Measurements from ENCODE around the gene IL12RB2.

The IL12RB2 gene

DNA sequence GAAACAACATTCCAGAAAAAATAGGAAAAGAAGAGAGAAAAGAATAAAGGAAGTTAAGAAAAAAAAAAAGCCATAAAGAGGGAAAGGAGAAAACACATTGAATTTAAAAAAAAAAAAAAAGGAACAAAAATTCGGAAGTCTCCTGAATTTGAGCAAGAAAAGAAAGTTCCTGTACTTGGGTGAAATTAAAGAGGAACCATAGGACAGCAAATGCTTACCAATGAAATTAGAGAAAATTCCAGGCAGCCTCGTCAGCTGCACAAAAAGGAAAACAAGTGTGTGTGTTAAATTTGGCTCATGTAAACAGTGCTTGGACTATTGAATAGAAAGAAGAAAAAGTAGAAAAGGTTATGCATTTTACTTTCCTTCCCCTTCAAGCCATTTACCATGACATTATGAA lies 4.9 kb downstream of the IL12RB2 start:
- no peak for DNase-seq (ENCODE audit: low read depth)

DNA sequence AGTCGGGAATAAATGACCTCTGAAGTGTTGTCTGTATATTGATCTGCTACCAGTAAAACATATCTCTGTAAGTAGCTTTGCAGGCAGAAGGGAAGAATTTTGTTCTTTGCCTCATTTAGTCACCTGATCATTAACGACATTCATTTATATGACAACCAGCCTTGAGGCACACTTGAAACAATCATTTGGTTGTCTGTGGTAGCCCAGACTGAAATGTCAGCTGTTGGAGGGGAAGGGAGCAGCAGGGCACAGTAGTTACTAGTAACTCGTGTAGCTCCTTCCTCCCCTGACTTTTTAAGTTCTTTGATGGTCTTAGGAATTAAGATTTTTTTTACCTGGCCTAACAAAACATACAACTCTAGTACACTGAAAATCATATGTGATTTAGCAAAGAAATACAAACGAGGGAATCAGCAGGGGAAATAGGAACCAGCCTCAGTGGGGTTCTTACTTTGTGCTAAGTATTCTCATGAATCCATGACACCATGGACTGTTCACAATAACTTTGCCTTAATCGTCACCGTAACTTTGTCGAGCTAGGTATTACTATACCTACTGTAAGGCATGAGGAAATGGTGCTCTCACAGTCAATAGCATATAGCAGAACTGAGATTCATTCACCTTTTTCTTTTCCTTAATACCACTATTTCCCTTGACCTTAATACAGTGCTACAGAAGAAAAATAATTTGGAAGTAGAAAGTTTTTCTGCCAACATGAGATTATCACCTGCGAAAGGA lies 6.4 kb downstream of the IL12RB2 start:
- DNase-seq (ENCODE audit: low read depth) = no peak

DNA sequence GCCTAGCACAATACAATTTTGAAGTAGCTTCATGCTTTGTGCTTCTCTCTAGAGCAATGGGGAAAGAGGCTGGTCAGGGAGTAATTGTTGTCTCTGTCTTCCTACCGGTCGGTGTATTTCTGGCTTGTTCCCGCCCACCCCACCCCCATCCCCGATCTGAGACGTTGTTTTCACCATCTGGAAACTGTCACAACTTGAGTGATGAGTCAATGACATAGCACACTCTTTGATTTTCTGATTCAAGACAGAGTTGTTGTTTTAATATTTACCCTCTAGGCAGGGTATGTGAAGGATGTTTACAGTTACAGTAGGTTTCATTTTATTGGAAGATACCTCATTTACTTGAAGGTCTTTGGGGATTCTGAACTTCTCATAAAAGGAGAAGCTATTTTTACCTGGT lies 7.0 kb downstream of the IL12RB2 start:
- DNase-seq (ENCODE audit: low read depth) = no peak

DNA sequence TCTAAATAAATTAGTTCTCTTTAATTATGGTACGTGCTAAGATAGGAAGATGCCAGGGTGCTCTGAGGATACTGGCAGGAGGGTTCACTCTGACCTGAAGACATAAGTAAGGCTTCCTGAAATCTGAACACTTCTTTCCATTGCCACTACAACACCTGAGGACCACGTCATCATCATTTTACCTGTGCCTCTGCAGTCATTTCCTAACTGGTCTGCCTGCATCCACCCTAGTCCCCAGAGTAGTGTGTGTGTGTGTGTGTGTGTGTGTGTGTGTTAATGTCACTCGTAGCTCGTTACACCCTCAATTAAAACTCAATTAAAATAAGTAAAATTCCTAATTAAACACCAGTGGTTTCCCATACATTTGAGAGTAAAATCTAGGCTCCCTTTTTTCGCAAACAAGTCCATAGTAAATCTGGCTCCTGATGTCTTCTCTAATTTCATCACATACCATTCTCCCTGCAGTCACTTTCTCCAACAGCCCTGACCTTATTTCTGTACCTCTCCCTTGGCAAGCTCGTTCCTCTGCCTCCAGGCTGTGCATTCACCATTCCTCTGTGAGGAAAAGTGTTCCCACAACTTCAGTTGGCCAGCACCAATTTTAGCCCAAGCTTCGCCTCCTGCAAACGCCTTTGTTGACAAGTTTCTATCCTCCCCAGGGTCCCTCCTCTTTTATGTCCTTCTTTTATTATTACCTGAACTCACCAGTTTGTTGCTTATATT lies 8.7 kb downstream of the IL12RB2 start:
- DNase-seq (ENCODE audit: low read depth) = no peak

DNA sequence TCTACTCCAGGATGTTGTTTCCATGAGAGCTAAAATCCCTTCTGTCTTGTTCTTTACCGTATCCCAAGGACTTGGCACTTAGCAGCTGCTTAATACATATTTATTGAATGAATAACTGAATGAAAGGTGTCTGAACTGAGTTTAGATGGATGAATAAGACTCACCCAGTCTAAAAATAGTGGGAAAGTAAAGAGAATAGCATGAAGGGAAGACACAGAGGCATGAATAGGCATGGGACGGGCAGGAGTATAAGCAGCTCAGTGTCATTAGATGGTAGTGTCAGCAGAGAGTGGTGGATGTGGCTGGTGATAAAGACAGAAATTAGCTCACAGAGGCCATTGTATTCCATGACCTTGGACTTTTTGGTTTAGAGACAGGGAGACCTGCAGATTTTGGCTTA lies 9.2 kb downstream of the IL12RB2 start:
- DNase-seq (ENCODE audit: low read depth) = no peak

DNA sequence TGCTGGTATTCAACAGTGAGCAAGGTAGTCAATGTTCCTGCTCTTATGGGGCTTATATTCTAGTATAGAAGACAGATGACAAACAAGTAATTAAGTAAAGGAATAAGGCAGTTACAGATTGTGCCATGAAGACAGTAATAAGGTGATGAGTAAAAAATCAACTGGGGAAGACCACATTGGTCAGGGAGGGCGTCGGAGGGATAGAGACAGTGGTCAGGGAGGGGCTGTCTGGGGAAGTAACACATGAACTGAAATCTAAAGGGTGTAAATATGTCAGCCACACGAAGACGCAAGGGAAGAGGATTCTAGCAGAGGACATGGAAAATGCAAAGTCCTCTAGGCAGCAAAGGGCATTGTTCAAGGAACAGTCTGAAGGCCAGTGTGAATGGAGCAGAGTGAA lies 10.1 kb downstream of the IL12RB2 start:
- DNase-seq (ENCODE audit: low read depth) = no peak

DNA sequence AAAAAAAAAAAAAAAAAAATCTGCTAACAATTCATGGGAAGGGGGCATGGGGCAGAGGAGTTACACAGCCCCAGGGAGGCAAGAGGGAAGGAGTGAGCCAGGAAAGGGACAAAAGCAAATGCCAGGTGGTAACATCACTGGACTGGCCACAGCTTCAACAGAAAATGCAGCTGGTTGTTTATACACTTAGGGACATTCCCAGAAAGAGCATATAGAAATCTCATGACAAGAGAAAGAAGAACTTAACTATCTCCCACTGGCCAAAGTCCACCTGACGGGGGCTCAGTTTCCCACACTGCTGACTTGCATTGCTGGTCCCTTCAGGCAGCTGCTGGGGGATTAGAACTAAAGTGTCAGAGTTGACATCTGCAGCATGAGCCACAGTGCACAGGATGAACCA lies 14.8 kb downstream of the IL12RB2 start:
- no peak for DNase-seq (ENCODE audit: low read depth)

DNA sequence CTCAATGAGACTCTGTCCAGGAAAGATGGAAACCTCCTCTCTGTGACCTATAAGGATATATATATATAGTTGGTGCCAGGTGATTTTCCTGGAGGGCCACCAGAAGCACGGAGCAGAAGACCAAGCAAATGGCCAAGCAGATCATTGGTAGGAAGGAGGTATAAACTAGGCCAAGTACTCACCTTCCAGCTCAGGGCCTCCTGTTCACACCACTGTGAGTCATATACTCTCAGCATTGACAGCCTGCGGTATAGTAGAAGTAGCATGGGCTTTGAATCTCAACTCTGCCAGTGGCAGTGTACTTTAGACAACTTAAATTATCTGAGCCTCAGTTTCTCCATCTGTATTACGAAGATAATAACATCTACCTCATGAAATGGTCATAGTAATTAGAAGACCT lies 15.4 kb downstream of the IL12RB2 start:
- DNase-seq (ENCODE audit: low read depth) = no peak

DNA sequence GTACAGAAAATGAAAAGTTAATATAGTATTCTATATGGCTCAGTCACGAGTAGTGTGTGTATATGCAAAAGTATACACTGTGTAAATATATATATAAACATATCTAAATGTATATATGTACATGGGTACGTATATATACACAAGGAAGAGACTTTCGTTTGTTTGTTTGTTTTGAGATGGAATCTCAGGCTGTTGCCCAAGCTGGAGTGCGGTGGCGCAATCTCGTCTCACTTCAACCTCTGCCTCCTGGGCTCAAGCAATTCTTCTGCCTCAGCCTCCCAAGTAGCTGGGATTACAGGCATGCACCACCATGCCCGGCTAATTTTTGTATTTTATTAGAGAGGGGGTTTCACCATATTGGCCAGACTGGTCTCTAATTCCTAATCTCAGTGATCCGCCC lies 16.4 kb downstream of the IL12RB2 start:
- DNase-seq (ENCODE audit: low read depth) = no peak

DNA sequence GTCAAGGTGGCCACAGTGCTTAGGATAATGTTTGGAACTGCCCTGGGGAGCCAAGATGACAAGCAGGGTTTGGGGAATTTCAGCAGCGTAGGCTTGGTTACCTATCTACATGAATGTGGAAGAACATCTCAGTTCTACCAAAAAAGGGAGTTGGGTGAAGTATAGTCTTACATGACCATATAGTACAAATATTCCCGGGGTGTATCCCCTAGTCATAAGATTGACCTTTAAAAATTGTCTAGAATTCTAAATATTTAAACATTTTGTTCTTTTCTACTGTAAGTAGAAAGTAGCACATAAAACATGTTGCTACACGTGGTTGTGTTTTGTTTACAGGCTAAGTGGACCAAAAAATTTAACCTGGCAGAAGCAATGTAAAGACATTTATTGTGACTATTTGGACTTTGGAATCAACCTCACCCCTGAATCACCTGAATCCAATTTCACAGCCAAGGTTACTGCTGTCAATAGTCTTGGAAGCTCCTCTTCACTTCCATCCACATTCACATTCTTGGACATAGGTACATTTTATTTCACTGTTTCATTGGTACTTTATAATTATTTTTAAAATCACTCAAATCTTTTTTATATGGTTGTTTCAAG lies 20.3 kb downstream of the IL12RB2 start:
- DNase-seq (ENCODE audit: low read depth) = no peak

DNA sequence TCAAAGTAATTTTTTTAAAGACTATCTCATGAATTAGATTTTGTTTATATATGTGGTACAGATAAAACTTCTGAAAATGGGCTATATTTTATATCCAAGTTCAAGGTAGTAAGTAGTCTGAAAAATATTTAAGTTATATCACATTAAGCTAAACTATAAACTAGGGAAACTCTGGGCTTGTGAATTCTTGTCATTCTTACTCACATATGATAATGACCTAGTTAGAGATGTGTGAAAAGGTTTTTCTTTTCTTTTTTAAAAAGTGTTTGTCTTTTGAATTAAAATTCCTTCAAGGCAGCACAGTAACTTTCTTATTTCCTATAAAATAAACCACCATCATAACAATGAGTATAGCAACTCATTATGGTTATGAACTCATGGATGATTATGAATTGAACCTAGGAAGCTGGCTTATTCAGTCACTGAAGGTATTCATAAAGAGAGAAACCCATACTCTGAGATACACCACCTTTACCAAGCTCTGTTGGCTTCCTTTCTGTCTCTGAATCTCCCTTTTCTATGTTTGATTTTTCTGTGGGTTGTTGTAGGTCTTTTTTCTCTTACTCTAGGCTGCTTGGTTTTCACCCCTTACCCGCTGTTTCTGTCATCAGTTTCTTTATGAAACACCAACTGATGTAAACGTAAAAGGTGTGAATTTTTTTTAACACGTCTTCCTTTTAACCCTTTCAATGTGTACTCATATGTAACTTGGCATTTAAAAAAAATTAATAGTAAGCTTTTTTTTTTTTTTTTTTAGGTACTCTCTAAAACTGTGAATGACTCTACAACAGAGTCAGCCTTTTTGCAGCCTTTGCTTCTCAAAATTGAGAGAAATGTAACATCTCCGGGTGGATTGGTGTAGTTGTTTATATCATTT lies 25.2 kb downstream of the IL12RB2 start:
- no peak for DNase-seq (ENCODE audit: low read depth)

DNA sequence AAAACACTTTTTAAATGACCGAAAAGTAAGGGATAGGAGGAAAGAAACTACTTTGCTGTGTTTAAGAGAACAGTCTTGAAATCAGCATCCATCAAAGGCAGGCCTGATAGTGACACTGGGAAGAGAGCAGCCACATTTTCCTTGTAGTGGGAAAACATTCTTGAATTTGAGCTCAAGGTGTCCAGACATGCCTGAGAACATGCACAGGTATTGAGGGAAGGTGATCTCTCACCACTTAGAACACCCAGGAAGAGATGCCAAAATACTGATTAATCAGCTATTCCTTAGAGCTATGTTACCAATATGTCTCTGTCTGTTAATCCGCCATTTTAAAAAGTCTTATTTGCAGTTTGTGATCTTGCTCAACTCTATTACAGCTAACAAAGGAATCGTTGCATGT lies 25.9 kb downstream of the IL12RB2 start:
- no peak for DNase-seq (ENCODE audit: low read depth)

DNA sequence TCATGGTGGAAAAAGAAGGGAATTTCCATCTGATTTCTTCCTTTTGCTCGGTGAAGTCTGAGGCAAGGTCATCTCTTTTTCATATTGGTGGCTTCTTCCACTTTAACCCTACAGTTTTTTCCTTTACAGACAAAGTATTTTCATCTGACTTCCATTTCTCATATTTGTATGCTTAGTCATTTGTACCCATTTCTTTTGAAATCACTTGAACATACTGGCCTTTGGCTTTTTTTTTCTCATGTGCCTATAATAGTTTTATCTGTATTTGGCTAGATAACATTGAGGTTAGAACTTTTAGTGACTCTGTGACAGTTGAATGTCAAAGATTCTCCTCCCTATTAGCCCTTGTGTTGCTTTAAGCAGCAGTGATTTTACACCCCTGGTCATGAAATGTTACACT lies 27.7 kb downstream of the IL12RB2 start:
- DNase-seq (ENCODE audit: low read depth) = no peak

DNA sequence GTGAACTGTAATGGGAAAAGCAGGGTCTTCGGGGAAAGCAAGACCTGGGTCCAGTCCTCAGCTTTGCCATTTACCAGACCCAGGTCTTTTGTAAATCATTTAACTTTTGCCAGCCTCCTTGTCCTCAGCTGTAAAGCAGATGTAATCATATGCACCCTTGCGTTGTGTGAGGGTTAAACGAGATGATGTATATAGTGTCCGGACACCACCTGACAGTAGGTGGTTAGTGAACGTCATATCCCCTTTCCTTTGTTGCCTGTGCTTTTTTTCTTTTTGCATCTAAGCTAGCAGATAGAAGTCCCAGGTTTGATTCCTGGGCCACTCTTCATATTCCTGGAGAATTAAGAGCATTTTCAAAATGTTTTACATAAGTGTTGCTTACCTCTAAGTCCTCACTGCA lies 28.5 kb downstream of the IL12RB2 start:
- no peak for DNase-seq (ENCODE audit: low read depth)

DNA sequence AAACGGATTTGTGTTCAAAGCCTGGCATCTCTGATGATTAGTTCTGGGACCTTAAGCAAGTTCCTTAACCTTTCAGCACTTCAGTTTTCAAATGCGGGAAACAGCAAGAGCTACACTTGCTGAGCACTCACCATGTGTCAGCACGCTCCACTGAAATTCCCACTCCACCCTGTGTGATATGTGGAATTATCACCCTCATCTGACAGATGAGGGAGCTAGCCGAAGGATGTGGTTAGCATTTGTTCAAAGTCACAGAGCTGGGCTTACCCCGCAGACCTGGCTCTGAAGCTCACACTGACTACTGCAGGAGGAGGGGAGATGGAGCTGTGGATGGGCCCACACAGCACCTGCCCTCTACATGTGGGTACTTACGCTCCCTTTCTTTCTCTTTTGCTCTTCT lies 29.1 kb downstream of the IL12RB2 start:
- no peak for DNase-seq (ENCODE audit: low read depth)

DNA sequence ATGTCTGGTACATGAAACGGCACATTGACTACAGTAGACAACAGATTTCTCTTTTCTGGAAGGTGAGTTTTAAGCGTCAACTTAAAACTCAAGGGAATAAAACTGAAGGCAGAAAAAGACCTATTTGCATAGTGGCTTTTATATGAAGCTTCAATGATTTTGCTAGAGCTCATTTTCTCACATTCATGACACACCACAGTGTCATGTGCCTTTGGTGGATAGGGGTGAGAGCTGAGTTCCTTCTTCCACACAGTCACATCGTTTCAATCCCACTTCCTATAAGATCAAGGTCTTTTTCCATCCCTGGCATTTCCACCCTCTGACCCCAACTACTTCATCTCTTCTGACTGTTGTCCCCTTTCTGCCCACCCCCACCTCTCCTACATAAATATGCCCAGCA lies 31.0 kb downstream of the IL12RB2 start:
- no peak for DNase-seq (ENCODE audit: low read depth)

DNA sequence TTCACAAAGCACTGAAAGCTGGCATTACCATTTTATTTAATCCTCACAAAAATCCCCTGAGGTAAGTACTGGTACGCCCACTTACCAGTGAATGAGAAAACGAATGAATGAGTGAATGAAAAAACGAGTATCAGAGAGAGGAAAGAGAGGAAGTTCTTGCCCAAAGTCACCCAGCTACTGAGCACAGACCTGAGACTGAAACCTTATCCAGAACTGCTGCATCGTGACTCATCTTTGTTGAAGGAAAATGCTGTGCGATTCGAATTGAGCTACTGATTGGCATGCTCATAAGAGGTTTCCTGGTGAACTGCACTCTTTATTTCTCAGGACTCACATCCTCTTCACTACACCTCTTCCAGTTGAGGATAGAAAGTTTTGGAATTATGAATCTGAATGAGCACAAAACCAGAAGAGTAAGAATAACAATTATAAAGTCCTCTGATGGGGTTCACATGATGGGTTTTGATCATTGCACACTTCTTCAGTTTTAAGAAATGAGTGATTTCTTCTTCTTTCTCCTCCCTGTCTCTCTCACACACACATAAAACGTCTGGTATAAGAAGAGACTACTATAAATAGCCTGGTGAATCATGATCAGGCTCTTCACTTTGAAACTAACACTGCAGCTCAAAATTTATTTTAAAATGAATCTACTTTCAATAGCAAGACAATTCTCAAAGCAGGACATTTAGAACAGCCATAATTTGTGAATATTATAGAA lies 32.1 kb downstream of the IL12RB2 start:
- peak; percentile 30 for DNase-seq (ENCODE audit: low read depth)

DNA sequence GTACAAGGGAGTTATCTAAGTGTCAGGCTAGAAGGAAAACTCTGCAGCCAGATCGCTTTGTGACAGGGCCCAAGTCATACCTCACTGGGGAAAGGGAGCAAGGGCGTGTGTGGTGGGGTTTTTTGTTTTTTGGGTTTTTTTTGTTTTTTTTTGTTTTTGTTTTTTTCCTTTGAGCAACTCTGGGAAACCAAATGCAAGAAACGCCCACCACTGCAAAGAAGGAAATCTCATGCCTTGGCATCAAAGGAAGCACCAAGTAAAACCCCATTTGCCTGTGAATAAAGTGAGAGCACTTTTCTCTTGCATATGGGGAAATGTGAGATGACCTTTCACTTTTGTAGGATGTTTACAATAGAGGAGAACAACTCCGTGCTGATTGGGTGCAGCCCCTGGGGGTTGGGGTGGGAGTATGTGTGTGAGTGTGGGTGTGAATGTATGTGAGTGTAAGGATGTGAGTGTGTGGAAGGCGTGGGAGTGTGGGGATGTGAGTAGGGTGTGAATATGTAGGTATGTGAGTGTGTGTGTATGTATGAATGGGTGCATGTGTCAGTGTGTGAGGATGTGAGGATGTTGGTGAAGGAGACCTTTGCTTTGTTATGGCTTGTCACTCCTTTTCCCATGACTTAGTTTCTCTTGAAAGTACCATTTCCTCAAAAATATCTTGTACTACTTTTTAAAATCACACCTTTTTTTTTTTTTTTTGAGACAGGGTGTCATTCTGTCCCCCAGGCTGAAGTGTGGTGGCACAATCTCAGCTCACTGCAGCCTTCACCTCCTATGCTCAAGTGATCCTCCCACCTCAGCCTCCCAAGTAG lies 34.6 kb downstream of the IL12RB2 start:
- no peak for DNase-seq (ENCODE audit: low read depth)

DNA sequence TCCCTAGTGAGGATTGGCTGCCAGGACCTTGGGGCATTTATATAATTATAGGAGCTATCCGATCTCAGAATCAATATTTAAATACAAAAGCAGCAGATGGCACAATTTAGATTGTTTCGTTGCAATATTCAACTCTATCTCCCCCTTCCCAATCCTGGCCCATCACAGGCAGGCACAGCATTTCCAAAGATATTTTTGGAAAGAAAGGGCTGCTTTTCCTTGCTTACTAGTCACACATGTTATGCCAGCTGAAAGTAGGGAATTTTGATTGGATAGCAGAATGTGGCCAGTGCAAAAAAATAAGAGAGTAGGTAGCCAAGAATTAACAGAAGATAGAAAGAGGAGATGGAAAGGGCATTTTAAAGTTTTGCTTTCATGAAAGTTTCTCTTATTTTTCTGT lies 37.9 kb downstream of the IL12RB2 start:
- DNase-seq (ENCODE audit: low read depth) = no peak

DNA sequence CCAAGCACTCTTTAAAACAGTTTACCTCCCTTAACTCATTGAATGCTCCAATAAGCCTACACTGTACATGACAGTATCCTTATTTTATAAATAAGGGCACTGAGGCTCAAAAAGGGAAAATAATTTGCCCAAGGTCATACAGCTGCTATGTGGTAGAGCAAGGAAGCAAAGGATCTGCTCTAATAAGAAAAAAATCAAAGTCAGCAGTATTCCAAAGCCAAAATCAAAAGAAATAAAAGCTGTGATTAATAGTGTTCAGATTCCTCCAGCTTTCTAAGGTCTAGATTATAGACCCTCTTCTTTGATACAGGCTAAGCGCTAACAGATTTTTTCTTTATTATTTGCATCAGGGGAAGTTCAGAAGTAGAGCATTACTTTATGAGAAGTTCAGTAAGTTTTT lies 39.3 kb downstream of the IL12RB2 start:
- DNase-seq (ENCODE audit: low read depth) = no peak
